NCI-H510A treated with DMSO at 0.1 percent for 48 hours (cell line): ENCODE results near the gene TLR1.
"Not testable (repeated sequence)": the region's sequence is repeated elsewhere in the genome, so short reads cannot be mapped to it uniquely, and the experiment has no call there.

Experiments
- DNase-seq: peaks from one replicate; lab custom pipeline; 2025; lab: John Stamatoyannopoulos, UW

TLR1 gene, protein sequence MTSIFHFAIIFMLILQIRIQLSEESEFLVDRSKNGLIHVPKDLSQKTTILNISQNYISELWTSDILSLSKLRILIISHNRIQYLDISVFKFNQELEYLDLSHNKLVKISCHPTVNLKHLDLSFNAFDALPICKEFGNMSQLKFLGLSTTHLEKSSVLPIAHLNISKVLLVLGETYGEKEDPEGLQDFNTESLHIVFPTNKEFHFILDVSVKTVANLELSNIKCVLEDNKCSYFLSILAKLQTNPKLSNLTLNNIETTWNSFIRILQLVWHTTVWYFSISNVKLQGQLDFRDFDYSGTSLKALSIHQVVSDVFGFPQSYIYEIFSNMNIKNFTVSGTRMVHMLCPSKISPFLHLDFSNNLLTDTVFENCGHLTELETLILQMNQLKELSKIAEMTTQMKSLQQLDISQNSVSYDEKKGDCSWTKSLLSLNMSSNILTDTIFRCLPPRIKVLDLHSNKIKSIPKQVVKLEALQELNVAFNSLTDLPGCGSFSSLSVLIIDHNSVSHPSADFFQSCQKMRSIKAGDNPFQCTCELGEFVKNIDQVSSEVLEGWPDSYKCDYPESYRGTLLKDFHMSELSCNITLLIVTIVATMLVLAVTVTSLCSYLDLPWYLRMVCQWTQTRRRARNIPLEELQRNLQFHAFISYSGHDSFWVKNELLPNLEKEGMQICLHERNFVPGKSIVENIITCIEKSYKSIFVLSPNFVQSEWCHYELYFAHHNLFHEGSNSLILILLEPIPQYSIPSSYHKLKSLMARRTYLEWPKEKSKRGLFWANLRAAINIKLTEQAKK

DNA sequence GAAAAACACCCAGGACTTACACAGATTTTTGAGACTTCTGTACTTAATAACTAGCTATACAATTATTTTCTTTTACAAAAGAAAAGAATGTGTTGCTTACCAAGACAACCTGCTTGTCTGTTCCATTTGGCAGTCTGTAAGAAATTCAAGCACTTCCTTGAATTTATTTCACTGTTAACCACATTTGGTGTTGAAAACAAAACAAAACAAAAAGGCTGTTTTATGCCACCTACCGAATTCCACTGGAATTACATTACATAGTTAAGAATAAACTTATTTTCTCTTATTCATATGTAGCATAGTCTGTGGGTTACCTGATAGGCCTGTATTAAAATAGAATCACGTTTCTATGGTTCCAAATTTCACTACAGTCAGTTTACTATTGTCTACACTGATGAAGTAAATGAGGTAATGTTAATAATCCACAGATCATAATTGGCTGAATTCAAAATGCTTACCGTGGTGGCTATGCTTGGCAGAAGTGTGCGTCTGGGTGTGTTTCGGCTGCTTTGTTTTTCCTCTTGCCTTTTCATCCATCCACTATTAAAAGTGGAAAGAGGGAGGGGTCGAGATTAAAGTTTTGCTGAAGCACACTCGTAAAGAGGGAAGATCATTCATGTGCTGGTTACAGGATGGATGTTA lies at the start of gene TLR1:
TLR1 (minus strand) TSS at position 138 of the 642 bp plus-strand sequence. CDS start 5,960 bp downstream, outside the sequence.
- DNase-seq: peak; percentile 6

DNA sequence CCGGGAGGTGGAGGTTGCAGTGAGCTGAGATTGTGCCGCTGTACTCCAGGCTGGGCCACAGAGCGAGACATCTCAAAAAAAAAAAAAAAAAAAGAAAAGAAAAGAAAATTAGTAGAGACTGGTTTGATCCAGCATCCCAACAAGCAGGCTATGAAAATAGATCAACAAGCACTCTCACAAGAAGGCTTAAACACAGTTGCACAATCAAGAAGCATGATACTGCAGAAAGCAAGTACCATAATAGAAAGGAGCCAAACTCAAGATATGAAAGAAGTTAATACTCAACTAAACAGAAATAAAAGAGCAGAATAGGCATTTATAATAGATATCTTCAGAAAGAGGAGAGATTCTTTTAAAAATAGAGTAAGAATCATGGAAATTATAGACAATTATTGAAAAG lies 41.4 kb upstream of the TLR1 start:
- DNase-seq: no peak

DNA sequence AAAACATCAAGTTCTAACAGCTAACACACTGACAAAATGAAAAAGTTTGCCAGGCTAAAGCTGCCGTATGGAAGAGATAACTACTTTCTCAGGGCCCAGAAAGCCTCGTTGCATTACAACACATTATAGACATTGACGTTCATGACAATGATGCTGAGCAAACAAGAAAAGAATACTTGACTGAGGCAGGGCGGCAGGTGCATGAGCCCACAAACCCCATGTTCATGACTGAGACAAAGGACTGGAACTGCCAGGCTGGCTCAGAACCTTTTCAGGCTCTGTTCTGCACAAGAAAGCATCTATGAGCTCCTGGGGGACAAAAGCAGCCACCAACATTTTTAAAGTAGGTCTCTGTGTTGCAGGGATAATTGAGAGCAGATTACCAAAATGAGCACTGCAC lies 38.4 kb upstream of the TLR1 start:
- peak; percentile 91 for DNase-seq

DNA sequence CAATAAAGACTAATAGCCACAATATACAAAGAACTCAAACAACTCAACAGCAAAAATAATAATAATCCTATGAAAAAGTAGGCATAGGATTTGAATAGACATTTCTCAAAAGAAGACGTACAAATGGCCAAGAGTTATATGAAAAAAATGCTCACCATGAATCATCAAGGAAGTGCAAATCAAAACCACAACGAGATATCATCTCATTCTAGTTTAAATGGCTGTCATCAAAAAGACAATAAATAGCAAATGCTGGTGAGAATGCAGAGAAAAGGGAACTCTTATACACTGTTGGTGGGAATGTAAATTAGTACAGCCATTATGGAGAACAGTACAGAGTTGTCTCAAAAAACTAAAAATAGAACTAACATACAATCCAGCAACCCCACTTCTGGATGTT lies 33.3 kb upstream of the TLR1 start:
- no peak for DNase-seq

DNA sequence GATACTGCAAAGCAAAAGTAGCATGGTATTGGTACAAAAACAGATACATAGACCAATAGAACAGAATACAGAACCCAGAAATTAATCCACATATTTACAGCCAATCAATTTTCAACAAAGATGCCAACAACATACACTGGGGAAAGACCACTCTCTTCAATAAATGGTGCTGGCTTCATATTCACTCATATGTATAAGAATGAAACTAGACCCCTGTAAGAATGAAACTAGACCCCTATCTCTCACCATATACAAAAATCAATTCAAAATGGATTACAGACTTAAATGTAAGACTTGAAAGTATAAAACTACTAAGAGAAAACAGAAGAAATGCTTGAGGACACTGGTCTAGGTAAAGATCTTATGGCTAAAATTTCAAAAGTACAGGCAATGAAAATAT lies 32.7 kb upstream of the TLR1 start:
- no peak for DNase-seq

DNA sequence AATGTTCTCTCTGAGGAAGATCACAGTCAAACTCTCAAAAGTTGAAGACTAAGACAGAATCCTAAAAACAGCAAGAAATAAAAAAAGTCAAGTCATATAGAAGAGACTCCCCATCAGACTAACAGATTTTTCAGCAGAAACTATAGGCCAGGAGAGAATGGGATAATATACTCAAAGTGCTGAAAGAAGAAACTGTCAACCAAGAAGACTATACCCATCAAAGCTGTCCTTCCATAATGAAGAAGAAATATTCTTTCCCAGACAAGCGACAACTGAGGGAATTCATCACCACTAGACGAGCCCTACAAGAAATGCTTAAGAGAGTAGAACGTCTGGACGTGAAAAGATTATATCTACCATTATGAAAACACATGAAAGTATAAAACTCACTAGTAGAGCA lies 30.0 kb upstream of the TLR1 start:
- DNase-seq: no peak

DNA sequence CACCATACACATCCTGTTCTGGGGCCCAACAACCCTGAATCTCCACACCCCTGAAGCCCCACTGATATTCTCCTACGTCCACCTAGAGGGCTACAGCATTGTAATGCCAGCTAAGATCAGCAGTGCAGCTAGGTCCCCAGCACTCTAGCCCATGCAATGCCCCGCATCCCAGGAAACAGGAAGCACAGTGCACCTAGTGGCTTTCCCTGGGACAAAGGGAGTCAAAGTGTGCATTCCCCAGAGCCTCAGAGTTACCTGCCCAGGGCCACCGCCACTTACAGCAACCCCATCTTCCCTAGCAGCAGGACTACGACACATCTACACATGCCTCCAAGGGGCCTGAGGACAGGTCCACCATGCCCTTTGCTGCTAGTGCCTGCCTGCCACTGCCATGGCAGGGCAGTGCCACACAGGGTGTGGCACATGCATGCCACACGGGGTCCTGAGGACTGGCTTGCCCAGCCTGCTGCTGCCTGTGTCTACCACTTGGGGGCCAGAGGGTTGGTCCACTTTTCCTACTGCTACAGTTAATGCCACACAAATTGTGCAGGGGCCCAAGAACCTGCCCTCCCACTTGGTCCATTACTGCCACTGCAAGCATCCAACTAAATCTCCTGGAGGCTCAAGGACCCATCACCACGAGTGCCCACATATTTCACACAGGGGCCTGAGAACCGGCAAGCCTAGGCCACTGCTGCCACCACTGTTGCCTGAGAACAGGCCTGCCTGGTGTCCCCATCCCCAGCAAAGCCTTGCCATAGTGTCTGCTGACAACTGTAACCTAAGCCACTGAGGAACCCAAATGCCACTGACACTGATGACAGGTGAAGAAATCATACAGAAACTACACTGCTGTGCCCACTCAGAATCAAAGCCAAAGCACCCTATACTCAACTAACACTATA lies 28.3 kb upstream of the TLR1 start:
- DNase-seq: no peak

DNA sequence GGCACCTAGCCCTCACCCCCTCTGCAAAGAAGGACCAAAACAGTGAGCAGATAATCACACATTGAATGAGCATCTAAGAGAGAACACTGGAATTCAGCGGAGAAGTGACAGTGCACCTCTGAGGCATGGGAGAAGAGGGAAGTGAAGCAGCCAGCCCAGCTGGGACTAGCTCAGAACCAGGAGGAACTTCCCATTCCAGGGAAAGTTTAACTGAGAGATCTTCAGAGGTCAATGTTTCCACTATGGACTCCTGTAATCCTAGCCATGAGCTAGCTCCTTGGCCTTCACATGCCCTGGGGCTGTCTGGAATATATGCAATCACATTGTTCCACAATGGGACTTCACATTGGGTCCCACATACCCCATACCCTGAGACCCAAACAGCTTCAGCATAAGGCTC lies 27.6 kb upstream of the TLR1 start:
- no peak for DNase-seq

DNA sequence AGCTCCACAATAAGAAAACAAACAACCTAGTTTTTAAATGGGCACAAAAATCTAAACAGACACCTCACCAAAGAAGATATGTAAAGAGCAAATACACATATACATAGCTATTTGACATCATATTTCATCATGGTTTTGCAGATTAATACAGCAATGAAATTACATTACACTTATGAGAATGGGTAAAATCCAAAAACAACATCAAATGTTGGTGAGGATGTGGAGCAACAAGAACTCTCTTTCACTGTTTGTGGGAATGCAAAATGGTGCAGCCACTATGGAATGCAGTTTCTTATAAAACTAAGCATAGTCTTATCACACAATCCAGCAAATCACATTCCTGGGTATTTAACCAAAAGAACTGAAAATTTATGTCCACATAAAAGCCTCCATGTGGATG lies 27.1 kb upstream of the TLR1 start:
- no peak for DNase-seq

DNA sequence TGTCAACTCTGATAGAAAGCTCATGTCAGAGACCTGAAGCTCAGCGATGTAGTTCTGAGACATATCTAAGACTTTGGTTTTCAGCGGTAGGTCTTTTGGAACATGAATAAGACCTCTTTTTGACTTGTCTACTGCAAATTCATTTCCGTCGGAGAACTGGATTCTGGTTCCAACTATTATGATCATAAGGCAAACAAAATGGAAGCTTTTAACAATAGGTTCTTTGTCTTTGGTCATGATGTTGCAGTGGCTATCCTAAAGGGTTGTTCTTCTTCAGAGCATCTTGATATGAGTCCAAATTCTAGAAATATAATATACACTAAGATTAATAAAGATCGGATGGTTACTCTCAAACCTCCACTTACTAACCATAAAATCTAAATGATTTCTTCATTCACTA lies 24.6 kb upstream of the TLR1 start:
- no peak for DNase-seq

DNA sequence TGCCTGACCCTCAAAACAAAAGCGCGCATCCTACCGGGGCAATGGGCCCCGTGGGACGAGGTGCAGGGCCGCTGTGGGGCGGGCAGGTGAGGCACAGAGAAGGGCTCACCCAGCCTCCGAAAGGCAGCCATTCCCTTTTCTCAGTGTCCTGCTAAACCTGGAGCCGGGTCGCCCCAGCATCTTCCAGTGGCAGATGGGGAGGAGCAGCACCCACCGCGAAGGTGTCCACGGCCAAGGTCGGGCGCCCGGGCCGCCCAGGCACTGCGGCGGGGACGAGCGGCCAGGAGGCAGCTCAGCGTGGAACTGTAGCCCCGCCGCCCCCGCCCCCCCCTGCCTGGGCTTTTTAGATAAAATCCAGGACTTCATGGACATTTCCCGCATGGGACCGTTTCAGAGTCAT lies 19.2 kb upstream of the TLR1 start:
- DNase-seq: no peak

DNA sequence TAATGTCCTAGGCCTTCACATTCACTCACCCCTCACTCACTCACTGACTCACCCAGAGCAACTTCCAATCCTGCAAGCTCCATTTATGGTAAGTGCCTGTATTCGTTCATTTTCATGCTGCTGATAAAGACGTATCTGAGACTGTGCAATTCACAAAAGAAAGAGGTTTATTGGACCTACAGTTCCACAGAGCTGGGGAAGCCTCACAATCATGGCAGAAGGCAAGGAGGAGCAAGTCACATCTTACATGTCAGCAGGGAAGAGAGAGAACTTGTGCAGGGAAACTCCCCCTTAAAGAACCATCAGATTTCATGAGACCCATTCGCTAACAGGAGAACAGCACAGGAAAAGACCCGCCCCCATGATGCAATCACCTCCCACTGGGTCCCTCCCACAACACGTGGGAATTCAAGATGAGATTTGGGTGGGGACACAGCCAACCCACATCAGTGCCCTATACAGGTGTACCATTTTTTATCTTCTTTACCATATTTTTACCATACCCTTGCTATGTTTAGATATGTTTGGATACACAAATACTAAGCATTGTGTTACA lies 18.2 kb upstream of the TLR1 start:
- no peak for DNase-seq

DNA sequence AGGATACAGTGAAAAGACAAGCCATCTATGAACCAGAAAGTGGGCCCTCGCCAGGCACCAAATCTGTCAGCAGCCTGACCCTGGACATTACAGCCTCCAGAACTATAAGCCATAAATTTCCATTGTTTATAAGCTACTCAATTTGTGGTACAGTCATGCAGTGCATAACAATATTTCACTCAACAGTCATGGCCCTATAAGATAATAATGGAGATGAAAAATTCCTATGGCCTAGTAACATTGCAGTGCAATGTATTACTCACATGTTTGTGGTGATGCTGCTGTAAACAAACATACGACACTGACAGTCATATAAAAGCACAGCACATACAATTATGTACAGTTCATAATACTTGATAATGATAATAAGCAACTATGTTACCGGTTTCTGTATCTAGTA lies 17.1 kb upstream of the TLR1 start:
- no peak for DNase-seq

DNA sequence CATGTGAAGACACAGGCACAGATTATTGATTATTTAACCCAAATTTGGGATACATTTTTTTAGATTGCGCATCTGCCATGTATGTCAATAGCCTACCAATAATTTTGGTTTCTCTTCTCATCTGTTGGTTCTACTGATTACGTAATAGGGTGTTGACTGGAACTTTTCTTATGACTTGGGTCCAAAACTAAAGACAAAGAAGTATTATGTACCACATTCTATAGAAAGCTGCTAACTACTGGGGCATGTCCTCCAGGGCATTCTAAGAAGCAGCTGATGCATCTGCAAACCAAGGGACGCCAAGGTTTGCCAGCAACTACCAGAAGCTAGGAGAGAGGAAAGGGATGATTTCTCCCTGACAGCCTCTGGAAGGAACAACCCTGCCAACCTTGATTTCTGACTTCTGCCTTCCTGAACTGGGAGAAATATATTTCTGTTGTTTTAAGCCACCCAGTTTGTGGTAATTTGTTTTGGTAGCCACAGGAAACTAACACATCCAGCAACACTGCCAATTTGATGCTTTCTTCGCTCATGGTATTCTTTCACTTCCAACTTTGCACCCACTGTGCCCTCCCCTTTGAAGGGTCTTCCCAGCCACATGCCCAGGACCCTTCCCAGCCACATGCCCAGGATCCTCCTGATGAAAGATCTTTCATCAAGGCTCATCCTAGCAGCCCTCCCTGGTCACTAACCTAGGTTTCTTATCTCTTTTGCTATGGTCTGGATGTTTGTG lies 15.9 kb upstream of the TLR1 start:
- DNase-seq: no peak

DNA sequence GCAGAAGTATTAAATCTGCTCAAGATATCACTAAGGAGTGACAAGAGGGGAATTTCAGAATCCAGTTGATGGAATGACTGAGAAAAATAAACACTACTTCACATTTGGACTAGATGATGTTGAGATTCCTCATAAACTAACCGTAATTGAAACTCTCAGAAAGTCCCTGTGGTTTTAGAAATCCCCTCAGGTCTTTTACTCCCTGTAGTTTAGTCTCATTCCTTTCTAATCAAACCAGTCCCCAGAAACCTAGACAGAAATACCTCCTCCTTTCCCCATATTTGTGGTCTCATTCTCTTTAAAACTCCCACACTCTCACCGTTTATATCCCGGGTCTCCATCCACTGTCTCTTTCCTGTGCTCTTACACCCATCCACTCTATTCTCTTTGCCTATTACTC lies 15.0 kb upstream of the TLR1 start:
- DNase-seq: no peak

DNA sequence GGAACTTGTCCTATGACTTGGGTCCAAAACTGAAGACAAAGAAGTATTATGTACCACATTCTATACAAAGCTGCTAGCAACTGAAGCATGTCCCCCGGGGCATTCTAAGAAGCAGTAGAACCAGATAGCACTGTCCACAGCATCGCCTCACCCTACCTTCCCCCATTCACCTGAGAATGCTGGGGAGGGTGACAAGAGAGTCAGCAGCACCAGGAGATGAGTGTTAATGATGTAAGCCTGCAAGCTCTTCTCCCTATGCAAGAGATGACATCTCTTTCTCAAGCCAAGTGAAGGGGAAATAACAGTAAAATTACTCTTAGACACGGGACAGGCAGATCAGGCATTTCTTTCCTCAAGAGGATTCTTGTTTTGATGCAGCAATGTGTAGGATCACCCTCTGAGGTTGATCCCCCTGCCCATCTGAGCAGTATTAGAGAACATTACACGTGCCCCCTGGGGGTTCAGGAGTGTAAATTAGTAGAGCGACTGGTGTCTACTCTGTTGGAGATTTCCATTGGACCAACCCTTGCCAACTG lies 13.9 kb upstream of the TLR1 start:
- DNase-seq: no peak

DNA sequence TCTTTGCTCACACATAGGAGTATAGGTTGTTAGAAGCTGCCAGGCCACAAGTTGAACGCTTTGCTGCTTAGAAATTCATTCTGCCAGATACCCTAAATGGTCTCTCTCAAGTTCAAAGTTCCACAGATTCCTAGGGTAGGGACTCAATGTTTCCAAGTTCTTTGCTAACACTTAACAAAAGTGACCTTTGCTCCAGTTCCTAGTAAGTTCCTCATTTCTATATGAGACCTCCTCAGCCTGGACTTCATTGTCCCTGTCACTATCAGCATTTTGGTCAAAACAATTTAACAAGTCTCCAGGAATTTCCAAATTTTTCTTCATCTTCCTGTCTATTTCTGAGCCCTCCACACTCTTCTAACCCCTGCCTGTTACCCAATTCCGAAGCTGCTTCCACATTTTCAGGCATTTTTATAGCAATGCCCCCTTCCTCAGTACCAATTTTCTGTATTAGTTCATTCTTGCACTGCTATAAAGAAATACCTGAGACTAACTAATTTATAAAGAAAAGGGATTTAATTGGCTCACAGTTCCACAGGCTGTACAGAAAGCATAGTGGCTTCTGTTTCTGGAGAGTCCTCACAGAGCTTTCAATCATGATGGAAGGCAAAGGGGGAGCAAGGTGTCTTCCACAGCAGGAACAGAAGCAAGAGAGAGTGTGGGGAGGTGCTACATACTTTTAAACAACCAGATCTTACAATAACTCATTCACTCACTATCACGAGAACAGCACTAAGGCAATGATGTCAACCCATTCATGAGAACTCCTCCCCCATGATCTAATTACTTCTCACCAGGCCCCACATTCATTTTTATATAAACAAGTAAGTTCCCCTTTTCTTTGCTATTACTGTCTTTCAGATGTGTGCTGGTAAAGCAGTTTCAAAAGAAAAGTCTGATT lies 11.5 kb upstream of the TLR1 start:
- no peak for DNase-seq

DNA sequence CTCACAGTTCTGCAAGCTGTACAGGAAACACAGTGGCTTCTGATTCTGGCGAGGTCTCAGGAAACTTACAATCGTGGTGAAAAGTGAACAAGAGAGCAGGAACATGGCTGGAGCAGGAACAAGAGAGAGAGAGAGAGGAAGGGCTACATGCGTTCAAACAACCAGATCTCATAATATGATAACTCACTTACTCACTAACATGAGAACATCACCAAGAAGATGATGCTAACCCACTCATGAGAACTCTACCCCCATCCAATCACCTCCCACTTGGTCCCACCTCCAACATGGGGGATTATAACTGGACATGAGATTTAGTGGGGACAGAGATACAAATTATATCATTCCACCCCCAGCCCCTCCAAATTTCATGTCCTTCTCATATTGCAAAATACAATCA lies 9.8 kb upstream of the TLR1 start:
- no peak for DNase-seq

DNA sequence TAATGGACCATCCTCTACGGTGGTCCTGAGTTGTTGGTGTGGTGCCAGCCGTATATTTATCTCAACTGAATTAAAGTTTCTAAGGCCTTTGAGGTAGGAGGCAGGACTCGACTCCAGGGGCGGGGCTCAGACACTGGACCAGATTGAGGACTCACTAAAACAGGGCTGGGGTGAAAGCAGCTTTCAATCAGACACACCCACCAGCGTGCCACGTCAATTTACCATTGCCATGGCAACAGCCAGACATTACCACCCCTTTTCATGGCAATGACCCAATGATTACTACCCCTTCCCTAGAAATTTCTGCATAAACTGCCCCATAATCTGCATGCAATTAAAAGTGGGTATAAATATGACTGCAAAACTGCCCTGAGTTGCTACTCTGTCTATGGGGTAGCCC lies 6.7 kb upstream of the TLR1 start:
- no peak for DNase-seq

DNA sequence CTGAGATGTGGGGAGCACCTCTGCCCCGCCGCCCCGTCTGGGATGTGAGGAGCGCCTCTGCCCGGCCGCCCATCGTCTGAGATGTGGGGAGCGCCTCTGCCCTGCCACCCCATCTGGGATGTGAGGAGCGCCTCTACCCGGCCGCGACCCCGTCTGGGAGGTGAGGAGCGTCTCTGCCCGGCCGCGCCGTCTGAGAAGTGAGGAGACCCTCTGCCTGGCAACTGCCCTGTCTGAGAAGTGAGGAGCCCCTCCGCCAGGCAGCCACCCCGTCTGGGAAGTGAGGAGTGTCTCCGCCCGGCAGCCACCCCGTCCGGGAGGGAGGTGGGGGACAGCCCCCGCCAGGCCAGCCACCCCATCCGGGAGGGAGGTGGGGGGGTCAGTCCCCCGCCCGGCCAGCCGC lies 2.9 kb upstream of the TLR1 start:
- not testable (repeated sequence) for DNase-seq
